T-helper 17 cell (primary cell): ENCODE data around the gene TOP1. TPM values are rescaled to one million over a fixed set of nuclear protein-coding genes. Genes with fewer than 3 reads are reported as not detected.

Experiments used
- ATAC-seq: fragments of 150-1000 bp; cut with Tn5 transposase; 2 replicates; pipeline ENCODE4 v1.10.0; 2021; ENCODE audit warnings: mild to moderate bottlenecking, moderate library complexity
- DNase-seq, 3 donors: peaks; one replicate each; pipeline versions ENCODE4 v3.0.0 to v3.0.0-alpha.2; 2020 to 2021
- H3K9me3 ChIP-seq: one replicate; pipeline ENCODE4 v1.7.0; 2013; ENCODE audit warnings: low read length, mild to moderate bottlenecking; ENCODE audit not compliant: control insufficient read depth, poor library complexity, severe bottlenecking
- H3K27ac Mint-ChIP-seq: one replicate; pipeline ENCODE4 v1.8.0; 2022; ENCODE audit warnings: mild to moderate bottlenecking, moderate library complexity, mixed read lengths
- H3K27me3 Mint-ChIP-seq: one replicate; pipeline ENCODE4 v1.8.0; 2022; ENCODE audit warnings: mixed read lengths
- H3K36me3 Mint-ChIP-seq: one replicate; pipeline ENCODE4 v1.8.0; 2022; ENCODE audit warnings: low read depth, mixed read lengths
- H3K4me1 Mint-ChIP-seq: one replicate; pipeline ENCODE4 v1.8.0; 2022; ENCODE audit warnings: mild to moderate bottlenecking, mixed read lengths
- H3K4me3 Mint-ChIP-seq: one replicate; pipeline ENCODE4 v1.8.0; 2022; ENCODE audit warnings: mild to moderate bottlenecking, moderate library complexity, mixed read lengths
- total RNA-seq, 4 donors: library from RNA in 2 of 4; stranded (reverse) in 2 of 4; gene quantifications; one replicate each; pipeline ENCODE4 v1.2.3 and lab custom pipeline; 2022 to 2026

Gene TOP1
- total RNA-seq, 2 donors from 2014 or later, result 37.4 to 44.4 TPM

DNA sequence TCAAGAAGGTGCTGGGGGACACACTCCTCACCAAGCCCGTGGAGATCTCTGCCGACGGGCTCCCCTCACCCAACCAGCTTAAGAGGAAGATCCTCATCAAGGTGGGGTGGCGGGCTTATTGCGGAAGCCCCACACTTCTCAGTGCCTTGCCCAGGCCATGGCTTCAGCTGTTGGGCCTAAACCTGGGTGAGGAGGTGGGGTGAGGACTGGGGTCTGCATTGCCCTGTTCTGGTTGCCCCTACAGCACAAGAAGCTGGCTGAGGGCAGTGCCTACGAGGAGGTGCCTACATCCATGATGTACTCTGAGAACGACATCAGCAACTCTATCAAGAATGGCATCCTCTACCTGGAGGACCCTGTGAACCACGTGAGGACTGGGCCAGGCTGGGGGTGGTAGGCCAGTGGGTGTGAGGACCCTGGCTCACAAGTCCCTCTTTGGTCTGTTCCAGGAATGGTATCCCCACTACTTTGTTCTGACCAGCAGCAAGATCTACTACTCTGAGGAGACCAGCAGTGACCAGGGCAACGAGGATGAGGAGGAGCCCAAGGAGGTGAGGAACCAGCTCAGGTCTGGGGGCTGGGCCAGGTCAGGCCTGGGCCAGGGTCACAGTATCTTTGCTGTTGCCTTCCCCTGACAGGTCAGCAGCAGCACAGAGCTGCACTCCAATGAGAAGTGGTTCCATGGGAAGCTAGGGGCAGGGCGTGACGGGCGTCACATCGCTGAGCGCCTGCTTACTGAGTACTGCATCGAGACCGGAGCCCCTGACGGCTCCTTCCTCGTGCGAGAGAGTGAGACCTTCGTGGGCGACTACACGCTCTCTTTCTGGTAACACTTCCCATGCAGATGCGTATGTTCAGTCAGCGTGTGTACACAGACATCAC, 136.6 kb downstream of the TOP1 start:
- DNase-seq, result no peak
- H3K9me3 ChIP-seq, result no peaks in the 10 kb centered on the region
- Mint-ChIP-seq H3K4me3 (no peak overlapping the region), H3K4me1 (peaks cover 45% of the 10 kb centered on the region), H3K27me3 (no peaks in the 10 kb centered on the region), H3K36me3 (peaks cover 18% of the 10 kb centered on the region), H3K27ac (peak overlapping the region; percentile 87)
- no peak for ATAC-seq

DNA sequence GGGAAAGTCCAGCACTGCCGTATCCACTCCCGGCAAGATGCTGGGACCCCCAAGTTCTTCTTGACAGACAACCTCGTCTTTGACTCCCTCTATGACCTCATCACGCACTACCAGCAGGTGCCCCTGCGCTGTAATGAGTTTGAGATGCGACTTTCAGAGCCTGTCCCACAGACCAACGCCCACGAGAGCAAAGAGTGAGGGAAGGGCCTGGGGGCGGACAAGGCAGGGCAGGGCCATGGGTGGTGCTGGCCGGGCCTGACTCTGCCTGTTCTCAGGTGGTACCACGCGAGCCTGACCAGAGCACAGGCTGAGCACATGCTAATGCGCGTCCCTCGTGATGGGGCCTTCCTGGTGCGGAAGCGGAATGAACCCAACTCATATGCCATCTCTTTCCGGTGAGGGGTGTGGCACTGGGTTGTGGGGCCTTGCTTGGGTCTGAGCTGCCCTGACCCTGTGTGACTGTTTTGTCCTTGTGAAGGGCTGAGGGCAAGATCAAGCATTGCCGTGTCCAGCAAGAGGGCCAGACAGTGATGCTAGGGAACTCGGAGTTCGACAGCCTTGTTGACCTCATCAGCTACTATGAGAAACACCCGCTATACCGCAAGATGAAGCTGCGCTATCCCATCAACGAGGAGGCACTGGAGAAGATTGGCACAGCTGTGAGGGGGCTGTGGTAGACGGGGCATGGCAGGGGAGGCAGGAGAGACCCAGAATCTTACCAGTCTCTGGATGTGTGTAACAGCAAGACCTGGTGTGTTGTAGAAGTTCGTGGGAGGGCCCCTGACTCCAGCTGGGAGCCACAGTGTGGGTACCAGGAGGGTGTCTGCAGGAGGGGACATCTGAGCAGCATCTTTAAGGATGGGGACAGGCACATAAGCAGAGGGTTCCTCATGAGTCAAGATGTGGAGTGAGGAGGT, 137.8 kb downstream of the TOP1 start:
- Mint-ChIP-seq H3K4me1 (peaks cover 39% of the 10 kb centered on the region), H3K36me3 (peaks cover 12% of the 10 kb centered on the region), H3K27ac (peak overlapping the region; percentile 87), H3K27me3 (no peaks in the 10 kb centered on the region), H3K4me3 (no peak overlapping the region)
- DNase-seq (no peak), ATAC-seq (no peak)
- H3K9me3 ChIP-seq, result no peaks in the 10 kb centered on the region

DNA sequence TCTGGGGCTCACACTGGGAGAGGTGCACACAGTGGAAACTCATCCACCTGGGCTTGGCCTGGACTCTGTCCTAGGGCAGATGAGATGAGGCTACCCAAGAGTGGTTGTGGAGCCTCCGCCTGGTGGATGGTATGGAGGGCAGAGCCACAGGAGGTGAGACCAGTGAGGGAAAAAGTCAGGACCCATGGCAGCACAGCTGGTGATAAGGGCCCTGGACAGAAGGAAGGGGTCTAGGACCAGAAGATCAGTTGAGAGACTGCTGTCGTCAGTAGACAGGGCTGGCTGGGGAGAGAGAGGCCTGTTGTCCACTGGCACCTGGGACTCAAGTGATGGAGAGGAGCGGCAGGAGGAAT, 138.5 kb downstream of the TOP1 start:
- Mint-ChIP-seq H3K27me3 (no peaks in the 10 kb centered on the region), H3K4me3 (no peak overlapping the region)

DNA sequence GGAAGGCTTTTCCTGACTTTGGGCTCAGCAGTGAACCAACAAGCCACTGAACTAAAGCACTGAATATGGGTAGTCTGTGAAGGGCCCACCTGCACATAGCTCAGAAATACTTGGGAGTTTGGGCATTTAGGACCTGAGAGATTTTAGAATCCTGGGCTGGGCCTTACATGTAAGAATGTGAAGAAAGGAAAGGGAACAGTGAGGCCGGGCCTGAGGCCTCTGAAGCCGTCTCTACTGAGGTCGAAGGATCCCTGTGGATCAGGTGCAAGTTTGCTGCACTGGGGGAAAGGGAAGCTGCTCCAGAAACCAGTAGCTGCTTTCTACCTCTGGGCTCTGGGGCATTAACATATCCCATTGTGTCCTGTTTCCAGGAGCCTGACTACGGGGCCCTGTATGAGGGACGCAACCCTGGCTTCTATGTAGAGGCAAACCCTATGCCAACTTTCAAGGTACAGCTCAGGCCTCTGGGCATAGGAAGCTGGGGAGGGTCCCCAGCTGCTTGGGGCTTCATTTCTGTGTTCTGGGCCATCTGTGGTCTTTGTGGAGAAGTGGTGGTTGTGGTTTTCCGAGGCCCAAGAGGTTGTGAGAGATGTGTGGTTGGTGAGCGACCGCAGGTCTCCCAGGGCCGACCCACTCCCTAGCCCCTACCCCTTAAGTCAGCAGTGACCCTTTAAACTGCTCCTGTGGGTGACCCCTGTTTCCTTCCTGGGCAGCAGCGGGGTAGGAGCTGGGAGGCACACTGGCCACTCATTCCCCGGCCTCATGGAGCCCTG, 139.0 kb downstream of the TOP1 start:
- peaks cover 16% of the 10 kb centered on the region for H3K36me3 Mint-ChIP-seq
- no peak overlapping the region for H3K4me3 Mint-ChIP-seq
- peaks cover 36% of the 10 kb centered on the region for H3K4me1 Mint-ChIP-seq
- H3K27me3 Mint-ChIP-seq, result no peaks in the 10 kb centered on the region
- DNase-seq, result no peak
- ATAC-seq, result no peak
- H3K27ac Mint-ChIP-seq, result peak overlapping the region; percentile 87
- no peaks in the 10 kb centered on the region for H3K9me3 ChIP-seq

More for the DNA sequence above, 138.5 kb downstream of the TOP1 start:
- ATAC-seq (no peak), DNase-seq (no peak)
- H3K9me3 ChIP-seq, result no peaks in the 10 kb centered on the region
- Mint-ChIP-seq H3K36me3 (peaks cover 16% of the 10 kb centered on the region), H3K27ac (peak overlapping the region; percentile 87), H3K4me1 (peaks cover 37% of the 10 kb centered on the region)

DNA sequence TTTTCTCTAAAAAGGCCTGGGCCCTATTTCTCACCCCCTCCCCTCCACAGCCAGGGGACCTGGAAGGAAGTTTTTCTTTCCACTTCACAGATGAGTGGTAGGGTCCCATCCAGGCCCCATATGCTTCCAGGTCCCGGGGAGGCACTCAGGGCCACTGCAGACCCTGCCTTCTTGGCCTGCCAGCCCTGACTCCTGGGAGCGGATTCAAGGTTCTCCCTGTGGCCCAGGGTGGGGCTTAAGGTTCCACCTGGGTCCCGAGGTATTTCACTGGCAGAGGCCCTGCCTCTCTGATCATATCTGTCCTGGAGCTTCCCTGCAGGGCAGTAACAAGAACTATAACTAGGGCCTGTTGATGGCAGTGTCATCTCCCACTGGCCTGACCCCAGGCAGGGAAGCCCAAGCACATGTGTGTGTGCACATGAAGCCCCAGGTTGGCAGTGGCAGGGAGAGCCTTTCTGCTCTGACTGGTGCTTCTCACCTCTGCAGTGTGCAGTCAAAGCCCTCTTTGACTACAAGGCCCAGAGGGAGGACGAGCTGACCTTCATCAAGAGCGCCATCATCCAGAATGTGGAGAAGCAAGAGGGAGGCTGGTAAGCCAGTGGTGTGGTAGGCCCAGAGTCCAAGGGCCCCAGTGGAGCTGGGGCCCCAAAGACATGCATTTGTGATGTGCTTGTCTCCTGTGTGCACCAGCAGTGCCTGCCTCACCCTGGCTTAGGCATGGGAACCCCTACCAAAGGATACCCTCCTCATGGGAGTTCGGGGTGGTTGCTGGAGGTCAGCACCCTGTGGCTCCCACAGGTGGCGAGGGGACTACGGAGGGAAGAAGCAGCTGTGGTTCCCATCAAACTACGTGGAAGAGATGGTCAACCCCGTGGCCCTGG, 139.9 kb downstream of the TOP1 start:
- peaks cover 34% of the 10 kb centered on the region for H3K4me1 Mint-ChIP-seq
- H3K36me3 Mint-ChIP-seq, result peaks cover 16% of the 10 kb centered on the region
- ATAC-seq, result no peak
- DNase-seq, result no peak
- no peaks in the 10 kb centered on the region for H3K9me3 ChIP-seq
- H3K27ac Mint-ChIP-seq, result peak overlapping the region; percentile 87
- H3K27me3 Mint-ChIP-seq, result no peaks in the 10 kb centered on the region
- peak overlapping the region; percentile 19 for H3K4me3 Mint-ChIP-seq

DNA sequence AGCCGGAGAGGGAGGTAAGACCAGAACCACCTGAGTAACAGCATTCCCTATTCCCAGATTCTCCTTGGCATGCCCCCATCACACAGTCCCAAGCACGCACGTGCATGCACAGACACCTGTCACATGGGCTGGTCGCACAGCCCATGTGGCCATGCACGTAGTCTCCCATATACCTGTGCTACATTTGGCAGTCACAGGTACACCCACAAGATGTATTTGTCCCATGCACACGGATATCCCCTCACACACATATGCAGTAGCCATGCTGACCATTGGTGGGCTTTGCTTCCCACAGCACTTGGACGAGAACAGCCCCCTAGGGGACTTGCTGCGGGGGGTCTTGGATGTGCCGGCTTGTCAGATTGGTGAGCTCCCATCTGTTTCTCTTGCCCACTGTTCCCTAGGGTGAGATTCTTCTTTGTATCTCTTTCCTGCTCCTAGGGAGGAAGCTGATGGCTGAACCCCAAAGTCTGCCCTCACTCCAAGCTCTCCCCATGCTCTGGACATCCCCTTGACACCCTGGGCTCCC, 140.6 kb downstream of the TOP1 start:
- H3K9me3 ChIP-seq, result no peaks in the 10 kb centered on the region
- no peak for DNase-seq
- ATAC-seq, result no peak
- Mint-ChIP-seq H3K27ac (peak overlapping the region; percentile 81), H3K27me3 (no peaks in the 10 kb centered on the region), H3K36me3 (peaks cover 17% of the 10 kb centered on the region), H3K4me3 (peak overlapping the region; percentile 19), H3K4me1 (peaks cover 28% of the 10 kb centered on the region)

DNA sequence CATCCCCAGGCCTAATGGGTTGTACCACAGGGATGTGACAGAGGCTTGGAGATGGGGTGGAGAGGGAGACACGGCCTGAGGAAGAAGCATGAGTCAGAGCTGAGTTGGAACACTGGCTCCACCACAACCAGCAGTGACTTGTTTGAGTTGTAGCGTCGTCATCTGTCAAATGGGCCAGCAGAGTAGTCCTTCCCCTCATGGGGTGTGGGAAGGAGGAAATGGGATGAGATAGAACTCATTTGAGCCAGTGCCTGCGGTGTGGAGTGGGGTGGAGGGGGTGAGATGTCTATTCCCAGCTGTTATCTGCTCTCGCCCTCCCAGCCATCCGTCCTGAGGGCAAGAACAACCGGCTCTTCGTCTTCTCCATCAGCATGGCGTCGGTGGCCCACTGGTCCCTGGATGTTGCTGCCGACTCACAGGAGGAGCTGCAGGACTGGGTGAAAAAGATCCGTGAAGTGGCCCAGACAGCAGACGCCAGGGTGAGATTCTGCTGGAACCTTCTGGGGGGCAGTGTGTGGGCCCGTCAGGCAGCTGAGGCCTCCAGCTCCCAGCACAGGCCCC, 141.2 kb downstream of the TOP1 start:
- H3K4me3 Mint-ChIP-seq, result no peak overlapping the region
- H3K27me3 Mint-ChIP-seq, result no peaks in the 10 kb centered on the region
- peaks cover 25% of the 10 kb centered on the region for H3K4me1 Mint-ChIP-seq
- DNase-seq, result peak in 1 of 3 donors; percentile 2
- peaks cover 14% of the 10 kb centered on the region for H3K36me3 Mint-ChIP-seq
- H3K9me3 ChIP-seq, result no peaks in the 10 kb centered on the region
- ATAC-seq, result no peak
- H3K27ac Mint-ChIP-seq, result peak overlapping the region; percentile 81

DNA sequence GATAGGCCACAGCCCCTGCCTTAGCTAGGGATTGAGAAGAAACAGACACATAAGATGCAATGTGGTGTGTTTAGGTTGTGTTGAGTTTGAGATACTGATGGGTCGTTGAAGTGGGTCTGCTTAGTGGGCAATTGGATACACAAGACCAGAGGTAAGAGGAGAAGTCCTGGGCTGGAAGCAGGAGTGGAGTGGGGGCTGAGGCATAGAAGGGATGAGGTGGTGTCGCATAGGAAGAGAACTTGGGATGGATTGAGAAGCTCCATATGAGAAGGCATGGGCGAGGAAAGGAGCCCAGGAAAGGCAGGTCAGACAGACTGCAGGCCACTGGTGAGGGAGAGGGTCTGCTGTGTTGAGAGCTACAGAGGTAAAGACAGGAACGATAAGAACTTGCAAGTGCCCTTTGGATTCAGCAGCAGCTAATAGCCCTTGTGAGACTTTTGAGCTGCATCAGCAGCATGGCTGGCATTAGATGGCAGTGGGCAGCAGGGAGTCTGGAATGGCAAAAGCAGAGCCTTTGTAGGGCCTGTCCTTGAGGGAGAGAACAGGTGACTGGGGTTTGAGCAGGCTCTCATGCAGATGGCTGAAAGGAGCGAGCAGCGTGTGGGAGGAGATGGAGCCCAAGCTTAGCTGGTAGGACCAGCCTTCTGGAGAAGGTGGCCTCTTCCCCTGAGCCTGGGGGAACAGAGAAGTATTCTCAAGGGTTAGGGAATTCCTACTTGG, 141.9 kb downstream of the TOP1 start:
- Mint-ChIP-seq H3K36me3 (peaks cover 14% of the 10 kb centered on the region), H3K27ac (peak overlapping the region; percentile 81), H3K27me3 (no peaks in the 10 kb centered on the region), H3K4me3 (no peak overlapping the region), H3K4me1 (peaks cover 23% of the 10 kb centered on the region)
- ATAC-seq (no peak), DNase-seq (peak in 1 of 3 donors; percentile 4)
- no peaks in the 10 kb centered on the region for H3K9me3 ChIP-seq

DNA sequence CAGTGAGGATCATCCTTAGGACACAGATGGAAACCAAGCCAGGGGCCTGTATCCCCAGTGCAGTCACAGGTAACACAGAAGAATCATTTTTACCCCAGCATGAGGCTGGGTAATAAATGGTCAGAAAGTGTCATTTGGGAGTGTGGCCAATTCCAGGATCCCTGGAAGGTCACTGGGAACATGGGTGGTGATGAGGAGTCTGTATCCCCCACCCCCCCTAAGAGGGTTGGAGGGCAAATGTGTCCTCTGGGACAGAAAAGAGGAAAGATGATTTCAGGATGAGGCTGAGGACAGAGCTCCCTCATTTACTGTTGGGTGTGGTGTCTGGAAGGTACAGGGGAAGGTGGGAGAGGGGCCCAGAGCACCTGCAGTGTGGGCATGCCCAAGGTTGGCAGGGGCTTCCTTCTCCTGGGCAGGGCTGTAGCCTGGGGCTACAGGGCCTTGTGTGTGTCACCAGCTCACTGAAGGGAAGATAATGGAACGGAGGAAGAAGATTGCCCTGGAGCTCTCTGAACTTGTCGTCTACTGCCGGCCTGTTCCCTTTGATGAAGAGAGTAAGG, 143.2 kb downstream of the TOP1 start:
- H3K9me3 ChIP-seq, result no peaks in the 10 kb centered on the region
- ATAC-seq (no peak), DNase-seq (peak in 1 of 3 donors; percentile 1)
- no peaks in the 10 kb centered on the region for H3K27me3 Mint-ChIP-seq
- H3K4me1 Mint-ChIP-seq, result peaks cover 22% of the 10 kb centered on the region
- H3K36me3 Mint-ChIP-seq, result peaks cover 14% of the 10 kb centered on the region
- H3K4me3 Mint-ChIP-seq, result no peak overlapping the region
- H3K27ac Mint-ChIP-seq, result peak overlapping the region; percentile 81

DNA sequence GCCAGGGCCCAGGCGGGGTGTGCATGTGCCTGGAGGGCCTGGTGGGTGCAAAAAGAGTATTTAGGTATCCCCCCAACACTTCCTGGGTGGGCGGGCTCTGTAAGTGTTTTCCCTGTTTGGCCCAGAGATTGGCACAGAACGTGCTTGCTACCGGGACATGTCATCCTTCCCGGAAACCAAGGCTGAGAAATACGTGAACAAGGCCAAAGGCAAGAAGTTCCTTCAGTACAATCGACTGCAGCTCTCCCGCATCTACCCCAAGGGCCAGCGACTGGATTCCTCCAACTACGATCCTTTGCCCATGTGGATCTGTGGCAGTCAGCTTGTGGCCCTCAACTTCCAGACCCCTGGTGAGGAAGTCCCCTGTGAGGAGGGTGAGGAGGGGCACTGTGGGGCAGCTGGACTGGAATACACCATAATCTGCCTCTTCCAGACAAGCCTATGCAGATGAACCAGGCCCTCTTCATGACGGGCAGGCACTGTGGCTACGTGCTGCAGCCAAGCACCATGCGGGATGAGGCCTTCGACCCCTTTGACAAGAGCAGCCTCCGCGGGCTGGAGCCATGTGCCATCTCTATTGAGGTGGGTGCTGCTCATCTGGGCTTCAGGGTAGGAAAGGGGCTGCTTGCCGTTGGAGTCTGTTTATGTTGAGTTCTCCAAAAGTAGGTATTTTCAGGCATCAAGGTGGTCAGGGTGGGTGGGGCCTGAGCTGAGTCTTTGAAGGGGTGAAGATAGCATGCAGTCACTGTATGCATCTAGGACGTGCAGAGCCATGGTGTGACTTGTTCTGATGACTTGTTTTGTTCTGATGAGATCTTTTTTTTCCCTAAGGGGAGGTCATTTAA, 143.9 kb downstream of the TOP1 start:
- DNase-seq, result peak in 1 of 3 donors; percentile 3
- peak; percentile 23 for ATAC-seq
- no peaks in the 10 kb centered on the region for H3K9me3 ChIP-seq
- H3K36me3 Mint-ChIP-seq, result peaks cover 10% of the 10 kb centered on the region
- no peak overlapping the region for H3K4me3 Mint-ChIP-seq
- peaks cover 16% of the 10 kb centered on the region for H3K4me1 Mint-ChIP-seq
- no peak overlapping the region for H3K27ac Mint-ChIP-seq
- H3K27me3 Mint-ChIP-seq, result no peaks in the 10 kb centered on the region
